ENCODE measurements around the gene UGT1A6. TPM values are rescaled to one million over a fixed set of nuclear protein-coding genes. Genes with fewer than 3 reads are reported as not detected.

Gene UGT1A6
- total RNA-seq, 1 donor: not detected

- Histone ChIP-seq H3K9me3 (ENCODE audit: low read depth, low read length) (no peaks in the 10 kb centered on the region), H3K4me3 (ENCODE audit: insufficient read depth, low read length) (no peak within 1 kb of the TSS), H3K36me3 (ENCODE audit: insufficient read depth, low read length) (no peaks in the 10 kb centered on the region), H3K27ac (ENCODE audit: low read depth, low read length) (no peak within 1 kb of the TSS), H2AFZ (ENCODE audit: low read length) (no peak within 1 kb of the TSS), H3K27me3 (ENCODE audit: insufficient read depth, low read length) (no peaks in the 10 kb centered on the region), H3K4me1 (ENCODE audit: insufficient read depth, low read length) (peaks cover 28% of the 10 kb centered on the region), H3K4me2 (ENCODE audit: insufficient read depth, low read length) (no peak within 1 kb of the TSS), H3K79me2 (ENCODE audit: insufficient read depth, low read length) (no peaks in the 10 kb centered on the region), H4K20me1 (ENCODE audit: insufficient read depth, low read length) (no peaks in the 10 kb centered on the region)
- DNase-seq (ENCODE audit: insufficient read length, low spot score, missing footprints): no peak
- no peak for TF ChIP-seq CTCF (IDR thresholded peaks at IDR 0.05; ENCODE audit: extremely low read depth, low read depth, low read length)
Observed at GRCh38 chr2:233760043-233760442, 67.4 kb downstream of the UGT1A6 start, which contains the start of gene UGT1A1. Gene UGT1A1 (plus strand): TSS chr2:233760270. CDS start chr2:233760288, 18 bp downstream.

GRCh38 chr2:233761040-233761769 is 68.5 kb downstream of the UGT1A6 start:
- Histone ChIP-seq H4K20me1 (ENCODE audit: insufficient read depth, low read length) (no peaks in the 10 kb centered on the region), H3K4me2 (ENCODE audit: insufficient read depth, low read length) (peak overlapping the region; percentile 26), H3K79me2 (ENCODE audit: insufficient read depth, low read length) (no peaks in the 10 kb centered on the region), H3K9me3 (ENCODE audit: low read depth, low read length) (no peaks in the 10 kb centered on the region), H3K4me3 (ENCODE audit: insufficient read depth, low read length) (no peak overlapping the region), H3K27ac (ENCODE audit: low read depth, low read length) (no peak overlapping the region), H3K27me3 (ENCODE audit: insufficient read depth, low read length) (no peaks in the 10 kb centered on the region), H3K4me1 (ENCODE audit: insufficient read depth, low read length) (peaks cover 28% of the 10 kb centered on the region), H3K36me3 (ENCODE audit: insufficient read depth, low read length) (no peaks in the 10 kb centered on the region), H2AFZ (ENCODE audit: low read length) (no peak overlapping the region)
- no peak for TF ChIP-seq CTCF (IDR thresholded peaks at IDR 0.05; ENCODE audit: extremely low read depth, low read depth, low read length)
- no peak for DNase-seq (ENCODE audit: insufficient read length, low spot score, missing footprints)

- Histone ChIP-seq H3K79me2 (ENCODE audit: insufficient read depth, low read length) (no peaks in the 10 kb centered on the region), H3K4me1 (ENCODE audit: insufficient read depth, low read length) (peaks cover 23% of the 10 kb centered on the region), H3K4me3 (ENCODE audit: insufficient read depth, low read length) (no peak overlapping the region), H3K36me3 (ENCODE audit: insufficient read depth, low read length) (no peaks in the 10 kb centered on the region), H3K27me3 (ENCODE audit: insufficient read depth, low read length) (no peaks in the 10 kb centered on the region), H2AFZ (ENCODE audit: low read length) (peak overlapping the region; percentile 25), H3K27ac (ENCODE audit: low read depth, low read length) (peak overlapping the region; percentile 51), H3K9me3 (ENCODE audit: low read depth, low read length) (no peaks in the 10 kb centered on the region), H4K20me1 (ENCODE audit: insufficient read depth, low read length) (no peaks in the 10 kb centered on the region), H3K4me2 (ENCODE audit: insufficient read depth, low read length) (peak overlapping the region; percentile 42)
- no peak for TF ChIP-seq CTCF (IDR thresholded peaks at IDR 0.05; ENCODE audit: extremely low read depth, low read depth, low read length)
- peak; percentile 92 for DNase-seq (ENCODE audit: insufficient read length, low spot score, missing footprints)
Observed at GRCh38 chr2:233764264-233764663, 71.6 kb downstream of the UGT1A6 start.

GRCh38 chr2:233764761-233765160 is 72.1 kb downstream of the UGT1A6 start:
- TF ChIP-seq CTCF (IDR thresholded peaks at IDR 0.05; ENCODE audit: extremely low read depth, low read depth, low read length): no peak
- no peak overlapping the region for H3K4me3 ChIP-seq (ENCODE audit: insufficient read depth, low read length)
- peak overlapping the region; percentile 42 for H3K4me2 ChIP-seq (ENCODE audit: insufficient read depth, low read length)
- H2AFZ ChIP-seq (ENCODE audit: low read length): no peak overlapping the region
- H3K4me1 ChIP-seq (ENCODE audit: insufficient read depth, low read length): peaks cover 23% of the 10 kb centered on the region
- no peaks in the 10 kb centered on the region for H3K79me2 ChIP-seq (ENCODE audit: insufficient read depth, low read length)
- no peaks in the 10 kb centered on the region for H4K20me1 ChIP-seq (ENCODE audit: insufficient read depth, low read length)
- H3K36me3 ChIP-seq (ENCODE audit: insufficient read depth, low read length): no peaks in the 10 kb centered on the region
- no peaks in the 10 kb centered on the region for H3K27me3 ChIP-seq (ENCODE audit: insufficient read depth, low read length)
- no peak for DNase-seq (ENCODE audit: insufficient read length, low spot score, missing footprints)
- peak overlapping the region; percentile 51 for H3K27ac ChIP-seq (ENCODE audit: low read depth, low read length)
- no peaks in the 10 kb centered on the region for H3K9me3 ChIP-seq (ENCODE audit: low read depth, low read length)

Data from osteoblast (primary cell).